GM06990 (cell line): ENCODE measurements around the gene SLC30A2.

Experiments
- DNase-seq: peaks from one replicate; pipeline ENCODE4 v3.0.0-alpha.2; 2011; ENCODE audit not compliant: insufficient read length; ENCODE audit errors: extremely low read depth
- H3K27me3 ChIP-seq: replicated peaks from 2 replicates; pipeline ENCODE4 v1.6.0; 2011; ENCODE audit warnings: low read length; ENCODE audit not compliant: control insufficient read depth, insufficient read depth
- H3K36me3 ChIP-seq: 2 replicates; pipeline ENCODE4 v1.5.1; 2011; ENCODE audit warnings: low read length; ENCODE audit not compliant: control insufficient read depth, insufficient read depth
- H3K4me3 ChIP-seq: replicated peaks from 2 replicates; pipeline ENCODE4 v1.5.1; 2011; ENCODE audit warnings: low read depth, mild to moderate bottlenecking, control low read depth, low read length
- CTCF ChIP-seq: IDR thresholded peaks from 2 replicates; pipeline ENCODE4 v1.5.1; 2011; ENCODE audit warnings: low read length, control low read depth, mild to moderate bottlenecking, inconsistent platforms; ENCODE audit not compliant: insufficient read depth, poor library complexity, severe bottlenecking

Gene SLC30A2

DNA sequence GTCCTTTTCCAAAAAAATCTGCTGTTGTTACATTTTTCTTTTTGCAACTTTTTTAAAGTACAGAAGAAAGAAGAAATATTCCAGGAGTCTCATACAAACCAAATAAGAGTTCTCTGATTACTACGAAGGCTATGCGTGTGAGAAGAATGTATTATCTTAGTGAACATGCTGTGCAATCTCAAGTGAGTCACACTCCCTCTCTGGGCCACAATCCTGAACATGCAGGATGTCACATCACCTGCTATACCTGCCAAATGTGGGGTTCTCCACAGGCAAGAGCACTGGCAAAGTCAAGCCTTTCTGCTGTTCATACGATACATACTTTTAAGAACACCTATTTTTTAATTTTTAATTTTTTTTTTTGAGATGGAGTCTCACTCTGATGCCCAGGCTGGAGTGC is 43.2 kb upstream of the SLC30A2 start:
- no peak for DNase-seq
- Histone ChIP-seq H3K4me3 (no peak overlapping the region), H3K27me3 (no peaks in the 10 kb centered on the region; the same call in 1 of the 2 replicates), H3K36me3 (no peaks in the 10 kb centered on the region)
- TF ChIP-seq CTCF = no peak

DNA sequence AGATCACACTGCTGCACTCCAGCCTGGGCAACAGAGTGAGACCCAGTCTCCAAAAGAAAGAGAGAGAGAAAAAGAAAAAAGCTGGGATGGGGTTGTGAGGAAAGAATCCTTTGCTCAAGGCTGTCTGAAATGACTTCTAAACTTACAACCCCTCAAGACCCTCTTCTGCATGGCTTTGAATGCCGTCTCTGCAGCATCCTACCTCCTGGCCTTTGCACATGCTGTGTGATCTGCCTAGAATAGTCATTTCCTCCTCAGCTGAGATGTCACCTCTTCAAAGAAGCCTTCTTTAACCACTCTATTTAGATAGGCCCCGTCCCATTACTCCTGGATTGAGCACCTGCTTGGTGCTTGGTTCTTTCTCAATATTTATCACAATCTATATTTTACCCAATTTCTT is 38.9 kb upstream of the SLC30A2 start:
- Histone ChIP-seq H3K27me3 (no peaks in the 10 kb centered on the region; the same call in 1 of the 2 replicates), H3K36me3 (no peaks in the 10 kb centered on the region), H3K4me3 (no peak overlapping the region)
- TF ChIP-seq CTCF = no peak
- no peak for DNase-seq

- Histone ChIP-seq H3K4me3 (no peak overlapping the region), H3K27me3 (no peaks in the 10 kb centered on the region; the same call in 1 of the 2 replicates), H3K36me3 (no peaks in the 10 kb centered on the region)
- no peak for DNase-seq
- TF ChIP-seq CTCF = no peak
Measured at GRCh38 chr1:26084091-26084561, 38.2 kb upstream of the SLC30A2 start.

DNA sequence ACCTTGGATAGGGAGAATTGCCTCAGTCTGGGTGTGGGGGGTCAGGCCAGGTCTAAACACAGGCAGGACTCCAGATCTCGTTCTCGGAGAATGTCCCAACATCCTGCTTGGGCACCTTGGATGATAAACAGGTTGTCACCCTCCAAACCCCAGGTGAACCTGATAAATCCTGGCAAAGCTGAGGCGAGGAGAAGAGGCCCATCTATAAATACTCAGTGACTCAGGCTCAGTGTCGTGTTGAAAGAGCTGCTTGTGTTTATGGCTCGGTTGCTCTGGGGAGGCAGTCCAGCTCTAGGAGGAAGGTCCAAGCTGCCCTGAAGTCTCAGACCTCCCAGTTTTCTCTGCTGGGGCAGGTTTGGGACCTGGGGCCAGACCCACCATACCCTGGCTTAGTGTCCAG is 37.3 kb upstream of the SLC30A2 start:
- no peak for DNase-seq
- TF ChIP-seq CTCF = no peak
- Histone ChIP-seq H3K27me3 (no peaks in the 10 kb centered on the region; the same call in 1 of the 2 replicates), H3K36me3 (no peaks in the 10 kb centered on the region), H3K4me3 (no peak overlapping the region)

DNA sequence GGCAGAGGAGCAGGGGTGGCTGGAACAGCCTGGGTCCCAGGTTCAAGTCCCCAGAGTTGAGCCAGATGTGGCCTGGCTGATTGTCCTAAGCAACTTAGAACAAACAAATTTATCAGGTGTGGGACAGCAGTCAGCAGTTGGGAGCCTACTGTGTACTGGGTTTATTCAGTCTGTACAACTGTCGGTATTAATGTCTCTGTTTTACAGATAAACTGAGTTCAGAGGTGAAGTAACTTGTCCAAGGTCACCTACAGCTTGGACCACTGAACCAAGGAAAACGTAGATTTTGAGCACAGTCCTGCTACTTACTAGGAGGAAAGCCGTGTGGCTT is 36.1 kb upstream of the SLC30A2 start:
- no peak for TF ChIP-seq CTCF

DNA sequence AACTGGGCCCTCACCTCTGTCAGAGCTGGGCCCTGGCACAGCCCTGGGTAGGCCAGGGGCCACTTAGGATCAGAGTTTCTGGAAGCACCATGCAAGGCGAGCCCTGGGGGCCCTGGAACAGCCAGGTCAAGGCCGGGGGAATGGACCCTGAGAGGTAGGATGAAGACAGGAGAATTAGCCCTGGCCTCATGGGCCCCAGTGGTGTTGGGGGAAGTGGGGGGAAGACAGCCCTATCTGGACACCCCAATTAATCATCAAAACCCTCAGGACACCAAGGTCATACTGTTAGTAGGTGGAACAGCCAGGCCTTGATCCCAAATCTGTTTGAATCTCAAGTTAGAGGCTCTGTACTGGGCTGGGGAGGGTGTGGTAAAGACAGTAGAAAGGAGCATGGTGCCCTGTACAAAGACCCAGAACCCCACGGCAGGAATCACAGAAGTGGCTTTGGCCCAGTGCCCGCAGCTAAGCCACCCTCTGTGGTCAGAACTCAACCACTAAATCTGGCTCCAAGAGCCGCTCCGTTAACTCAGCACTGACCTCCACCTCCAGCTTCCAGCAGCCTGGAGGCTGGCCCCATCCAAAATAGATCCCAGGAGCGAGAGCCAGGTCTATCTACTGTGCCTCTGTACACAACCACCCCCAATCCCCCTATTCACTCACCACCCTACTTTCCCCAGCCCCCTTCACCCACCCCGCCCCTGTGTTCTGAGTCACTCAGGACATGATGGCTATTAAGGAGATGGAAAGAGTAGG is 35.5 kb upstream of the SLC30A2 start:
- no peaks in the 10 kb centered on the region; the same call in 1 of the 2 replicates for H3K27me3 ChIP-seq
- DNase-seq = no peak
- TF ChIP-seq CTCF = no peak
- H3K36me3 ChIP-seq = no peaks in the 10 kb centered on the region
- H3K4me3 ChIP-seq = no peak overlapping the region

More for the DNA sequence above, 36.1 kb upstream of the SLC30A2 start:
- Histone ChIP-seq H3K4me3 (no peak overlapping the region), H3K36me3 (no peaks in the 10 kb centered on the region), H3K27me3 (no peaks in the 10 kb centered on the region; the same call in 1 of the 2 replicates)
- DNase-seq = no peak
